Epithelial cell of esophagus (primary cell): ENCODE results near the gene C2orf81.

ENCODE experiments used
- DNase-seq: peaks from one replicate; pipeline ENCODE4 v3.0.0; 2010; ENCODE audit warnings: low read depth
- H3K4me3 ChIP-seq: 2 replicates; pipeline ENCODE4 v1.5.1; 2011; ENCODE audit warnings: mild to moderate bottlenecking, low read length, control low read depth
- TF ChIP-seq, protein P1 (sequence below): IDR thresholded peaks from 2 replicates; pipeline ENCODE4 v1.5.1; 2011; ENCODE audit warnings: low read depth, mild to moderate bottlenecking, low read length, control low read depth, inconsistent platforms; ENCODE audit not compliant: insufficient read depth; ENCODE audit errors: missing control alignments

The C2orf81 gene

DNA sequence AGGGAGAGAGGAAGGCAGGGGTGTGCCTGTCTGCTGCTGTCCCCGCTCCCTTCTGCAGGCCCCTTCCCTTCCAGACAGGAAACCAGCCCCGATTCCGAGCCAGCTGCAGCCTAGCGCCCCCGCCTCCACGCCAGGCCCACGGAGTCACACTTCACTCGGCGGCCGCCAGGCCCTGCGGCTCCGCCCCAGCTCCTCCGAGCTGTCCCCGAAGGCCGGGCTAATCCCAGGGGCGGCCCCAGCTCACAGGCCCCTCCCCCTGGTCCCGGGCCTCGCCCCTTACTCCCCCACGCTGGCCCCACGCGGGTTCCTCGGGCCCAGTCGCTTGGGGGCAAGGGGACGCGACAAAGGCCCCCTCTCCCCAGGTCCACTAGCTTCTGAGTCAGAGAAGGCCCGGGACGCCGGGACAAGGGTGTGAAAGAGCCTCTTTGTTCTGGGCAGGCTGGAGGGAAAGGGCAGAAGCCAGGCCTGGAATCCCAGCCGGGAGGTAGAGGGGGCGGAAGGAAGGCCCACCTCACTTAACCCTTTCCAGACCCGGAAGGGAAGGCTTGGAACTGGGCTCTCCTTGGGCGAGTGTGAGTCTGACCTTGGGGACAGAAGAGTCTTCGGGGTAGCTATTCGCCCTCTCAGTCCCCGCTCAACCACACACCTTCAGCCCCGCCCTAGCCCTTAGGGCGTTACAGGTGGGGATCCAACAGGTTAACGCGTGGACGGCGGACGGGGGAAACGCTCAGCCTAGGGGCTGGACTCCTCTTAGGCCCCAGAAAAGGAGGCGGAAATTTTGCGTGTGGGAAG, 19.2 kb upstream of the C2orf81 start:
- H3K4me3 ChIP-seq = peak overlapping the region; percentile 72

DNA sequence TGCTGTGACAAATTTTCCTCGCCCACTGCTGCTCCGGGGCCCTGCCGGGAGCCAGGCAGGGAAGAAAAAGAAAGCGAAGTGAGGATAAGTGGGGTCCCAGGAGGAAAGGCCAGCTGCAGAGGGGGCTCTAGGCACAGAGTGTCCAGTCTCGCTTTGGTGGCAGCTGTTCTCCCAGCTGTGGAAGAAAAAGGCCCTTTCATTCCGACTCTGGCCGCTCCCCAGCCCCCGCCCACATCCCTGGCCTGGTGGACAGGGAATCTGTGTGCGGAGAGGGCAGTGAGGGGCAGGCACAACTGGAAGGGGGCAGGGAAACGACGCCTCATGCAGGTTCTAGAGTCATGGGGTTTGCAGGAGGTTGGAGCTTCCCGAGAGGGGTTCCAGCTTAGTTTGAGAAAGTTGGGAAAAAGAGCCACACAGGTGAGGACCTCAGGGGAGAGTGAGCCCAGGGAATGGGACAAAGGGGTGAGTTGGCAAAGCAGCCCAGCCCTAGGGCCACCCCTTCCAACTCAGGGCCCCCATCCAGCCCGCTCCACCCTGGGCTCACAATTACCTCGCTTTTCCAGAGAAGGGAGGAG, 18.5 kb upstream of the C2orf81 start:
- TF ChIP-seq, protein P1, sequence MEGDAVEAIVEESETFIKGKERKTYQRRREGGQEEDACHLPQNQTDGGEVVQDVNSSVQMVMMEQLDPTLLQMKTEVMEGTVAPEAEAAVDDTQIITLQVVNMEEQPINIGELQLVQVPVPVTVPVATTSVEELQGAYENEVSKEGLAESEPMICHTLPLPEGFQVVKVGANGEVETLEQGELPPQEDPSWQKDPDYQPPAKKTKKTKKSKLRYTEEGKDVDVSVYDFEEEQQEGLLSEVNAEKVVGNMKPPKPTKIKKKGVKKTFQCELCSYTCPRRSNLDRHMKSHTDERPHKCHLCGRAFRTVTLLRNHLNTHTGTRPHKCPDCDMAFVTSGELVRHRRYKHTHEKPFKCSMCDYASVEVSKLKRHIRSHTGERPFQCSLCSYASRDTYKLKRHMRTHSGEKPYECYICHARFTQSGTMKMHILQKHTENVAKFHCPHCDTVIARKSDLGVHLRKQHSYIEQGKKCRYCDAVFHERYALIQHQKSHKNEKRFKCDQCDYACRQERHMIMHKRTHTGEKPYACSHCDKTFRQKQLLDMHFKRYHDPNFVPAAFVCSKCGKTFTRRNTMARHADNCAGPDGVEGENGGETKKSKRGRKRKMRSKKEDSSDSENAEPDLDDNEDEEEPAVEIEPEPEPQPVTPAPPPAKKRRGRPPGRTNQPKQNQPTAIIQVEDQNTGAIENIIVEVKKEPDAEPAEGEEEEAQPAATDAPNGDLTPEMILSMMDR = no peak

More for the DNA sequence above, 19.2 kb upstream of the C2orf81 start:
- TF ChIP-seq, protein P1 = no peak
- DNase-seq = peak; percentile 78

DNA sequence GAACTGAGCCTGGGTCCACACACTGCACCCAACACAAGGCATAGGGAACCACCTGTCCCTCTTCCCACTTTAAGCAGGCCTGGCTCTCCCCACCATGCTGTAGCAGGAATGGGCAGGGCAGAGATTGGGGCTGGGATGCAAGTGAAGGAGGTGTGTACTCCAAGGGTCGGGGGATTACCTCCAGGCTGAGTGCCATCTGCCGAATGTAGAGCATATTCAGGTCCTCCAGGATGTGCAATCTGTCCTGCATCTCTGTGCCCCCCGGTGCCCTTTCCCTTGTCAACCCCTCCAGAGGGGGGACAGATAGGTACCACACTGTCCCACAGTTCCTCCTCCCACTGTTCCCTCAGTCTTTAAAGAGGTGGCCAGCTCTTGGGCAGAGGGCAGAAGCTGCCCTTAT, 18.0 kb upstream of the C2orf81 start:
- TF ChIP-seq, protein P1 = no peak
- H3K4me3 ChIP-seq = peak overlapping the region; percentile 72
- DNase-seq = no peak

More for the DNA sequence above, 18.5 kb upstream of the C2orf81 start:
- DNase-seq = no peak
- H3K4me3 ChIP-seq = peak overlapping the region; percentile 72

DNA sequence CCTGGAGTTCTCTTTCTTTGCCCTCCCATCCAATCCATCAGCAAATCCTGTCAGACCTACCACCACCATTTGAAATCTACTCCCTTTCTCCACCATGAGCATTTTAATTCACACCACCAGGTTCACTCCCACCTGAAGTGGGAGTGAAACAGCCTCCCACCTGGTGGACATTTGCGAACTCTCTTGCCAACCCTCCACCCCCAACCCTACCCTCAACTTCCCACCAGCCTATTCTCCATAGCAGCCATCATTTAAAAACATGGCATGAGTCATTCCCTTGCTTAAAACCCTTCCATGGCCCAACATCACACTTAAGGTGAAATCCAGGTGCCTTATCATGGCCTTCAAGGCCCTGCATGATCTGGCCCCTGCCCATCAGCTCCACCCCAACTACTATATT, 16.8 kb upstream of the C2orf81 start:
- DNase-seq = no peak
- TF ChIP-seq, protein P1 = no peak
- no peak overlapping the region for H3K4me3 ChIP-seq

DNA sequence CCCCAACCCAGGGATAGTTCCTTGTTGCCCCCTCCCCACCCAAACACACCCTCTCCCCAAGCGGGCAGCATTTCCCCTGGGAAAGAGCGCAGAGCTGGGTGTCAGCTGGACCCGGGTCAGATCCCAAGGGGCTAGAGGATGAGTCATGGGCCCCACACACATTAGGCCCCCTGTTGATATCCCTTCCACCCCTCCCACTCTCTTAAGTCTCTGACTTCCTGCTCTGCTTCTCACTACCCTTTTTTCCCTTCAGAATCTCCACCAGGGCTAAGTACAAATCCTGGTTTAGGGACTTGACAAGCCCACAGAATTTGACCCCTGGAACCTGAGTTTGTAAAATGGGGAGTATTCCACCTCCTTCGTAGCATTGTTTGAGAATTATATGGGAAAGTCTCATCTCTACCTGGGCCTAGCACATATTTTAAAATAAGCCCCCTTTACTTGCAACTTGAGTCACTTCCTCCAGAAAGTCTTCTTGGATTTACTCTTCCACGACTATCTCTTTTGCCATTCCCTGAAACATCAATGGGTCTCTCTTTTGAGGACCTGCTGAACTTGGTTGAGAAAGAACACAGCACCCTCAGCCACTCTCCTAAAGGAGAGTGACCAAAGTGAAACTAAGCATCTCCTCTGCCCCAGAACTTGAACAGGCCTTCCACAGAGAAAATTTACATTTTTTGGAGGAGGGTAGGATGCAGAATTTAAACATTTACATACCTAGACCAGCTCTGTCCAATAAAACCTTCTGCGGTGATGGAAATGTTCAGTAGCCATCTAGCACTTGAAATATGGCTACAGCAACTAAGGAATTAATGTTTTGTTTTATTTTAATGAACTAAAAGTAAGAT, 15.7 kb upstream of the C2orf81 start:
- no peak for DNase-seq
- TF ChIP-seq, protein P1 = no peak
- no peak overlapping the region for H3K4me3 ChIP-seq

DNA sequence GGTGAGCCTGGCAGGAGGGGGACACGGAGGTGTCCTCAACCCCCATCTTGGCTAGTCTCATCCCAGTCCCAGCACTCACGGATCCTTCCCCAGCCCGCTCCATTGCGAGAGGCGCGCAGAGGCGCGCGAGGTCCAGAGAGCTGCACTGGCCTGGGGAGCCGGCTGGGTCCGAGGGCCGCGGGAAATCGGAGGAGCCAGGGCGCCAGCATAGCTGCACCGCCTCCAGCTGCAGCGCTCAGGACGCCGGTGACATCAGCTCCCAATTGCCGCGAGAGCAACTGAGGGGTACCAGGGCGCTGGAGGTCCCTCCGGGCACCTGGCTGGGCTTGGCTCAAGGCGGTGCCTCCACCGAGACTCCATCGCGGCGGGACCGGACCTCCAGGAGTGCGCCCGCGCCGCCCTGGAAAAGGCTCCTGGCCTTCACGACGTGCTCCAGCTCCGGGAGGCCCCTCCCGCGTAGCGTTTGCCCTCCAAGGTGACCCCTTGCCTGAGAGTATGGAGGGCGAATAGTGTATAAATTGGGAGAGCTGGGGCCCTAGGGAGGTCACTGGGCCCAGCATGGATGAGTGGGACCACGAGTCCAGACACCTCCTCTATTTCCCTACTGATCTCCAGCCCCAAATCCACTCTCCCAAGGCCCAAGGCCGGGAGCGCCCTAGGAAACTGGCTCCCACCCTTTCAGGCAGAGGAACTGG, 14.8 kb upstream of the C2orf81 start:
- TF ChIP-seq, protein P1 = no peak
- no peak for DNase-seq
- H3K4me3 ChIP-seq = no peak overlapping the region
